LNCaP clone FGC (cell line): ENCODE measurements around the gene BICDL2.

Experiments used
- DNase-seq: peaks from one replicate; pipeline ENCODE4 v3.0.0-alpha.2; 2011; ENCODE audit warnings: low read depth
- H3K4me3 ChIP-seq: 2 replicates; pipeline ENCODE4 v1.5.1; 2011; ENCODE audit warnings: mild to moderate bottlenecking, low read depth, low read length, control low read depth
- CTCF ChIP-seq: IDR thresholded peaks from 2 replicates; pipeline ENCODE4 v1.5.1; 2012; ENCODE audit warnings: mild to moderate bottlenecking; ENCODE audit not compliant: control insufficient read depth, insufficient read depth; ENCODE audit errors: extremely low read depth

Gene BICDL2

GRCh38 chr16:3017344-3017743 lies 19.4 kb downstream of the BICDL2 start:
- no peak for TF ChIP-seq CTCF
- H3K4me3 ChIP-seq, result no peak overlapping the region
- no peak for DNase-seq

GRCh38 chr16:3015865-3016521 lies 20.8 kb downstream of the BICDL2 start:
- DNase-seq, result no peak

GRCh38 chr16:3014971-3015370 lies 21.8 kb downstream of the BICDL2 start:
- H3K4me3 ChIP-seq, result no peak overlapping the region
- no peak for DNase-seq
- no peak for TF ChIP-seq CTCF

More at GRCh38 chr16:3015865-3016521, 20.8 kb downstream of the BICDL2 start:
- H3K4me3 ChIP-seq, result no peak overlapping the region
- TF ChIP-seq CTCF, result no peak

- no peak for DNase-seq
- H3K4me3 ChIP-seq, result no peak overlapping the region
- TF ChIP-seq CTCF, result no peak
Measured at GRCh38 chr16:3013998-3014690, 22.6 kb downstream of the BICDL2 start.

GRCh38 chr16:3013491-3013951 lies 23.2 kb downstream of the BICDL2 start:
- no peak for TF ChIP-seq CTCF
- DNase-seq, result no peak
- no peak overlapping the region for H3K4me3 ChIP-seq

- TF ChIP-seq CTCF, result no peak
- H3K4me3 ChIP-seq, result no peak within 1 kb of the TSS
- no peak for DNase-seq
Measured at GRCh38 chr16:3012828-3013420, 23.8 kb downstream of the BICDL2 start, which contains the start of gene CLDN9. Gene CLDN9, plus strand, starts transcription at chr16:3012923. Its CDS starts 440 bp downstream, at chr16:3013363.

- no peak overlapping the region for H3K4me3 ChIP-seq
- TF ChIP-seq CTCF, result no peak
- no peak for DNase-seq
Measured at GRCh38 chr16:3012246-3012645, 24.5 kb downstream of the BICDL2 start.
